K562 (cell line): ENCODE measurements around the gene ATP6V0D1. TPM values are rescaled to one million over a fixed set of nuclear protein-coding genes. Genes with fewer than 3 reads are reported as not detected.

Experiments
- CUX1 ChIP-seq: fragments of 200-800 bp; sonication (Bioruptor generic); IDR thresholded peaks from 2 replicates; pipeline ENCODE4 v1.6.1; 2016; ENCODE audit warnings: missing genetic modification characterization, missing compliant biosample characterization
- TCF3 ChIP-seq: sonication (generic); formaldehyde crosslinking; IDR thresholded peaks from 2 replicates; pipeline ENCODE4 v1.4.0; 2020; ENCODE audit warnings: mild to moderate bottlenecking, missing genetic modification reagents
- U2AF1 ChIP-seq: fragments of 200-400 bp; formaldehyde crosslinking; optimal IDR thresholded peaks from 2 replicates; pipeline ENCODE3; 2017; ENCODE audit warnings: mild to moderate bottlenecking, low read depth, low read length, moderate library complexity
- ZNF124 ChIP-seq: sonication (generic); formaldehyde crosslinking; IDR thresholded peaks from 2 replicates; pipeline ENCODE4 v1.8.1; 2022; ENCODE audit warnings: missing genetic modification reagents
- ZNF280A ChIP-seq: fragments of 450-650 bp; IDR thresholded peaks from 2 replicates; pipeline ENCODE4 v1.6.1; 2018; ENCODE audit warnings: mild to moderate bottlenecking, low read depth; ENCODE audit not compliant: partially characterized antibody
- ZNF644 ChIP-seq: fragments of 200-800 bp; sonication (Bioruptor generic); IDR thresholded peaks from 2 replicates; pipeline ENCODE4 v1.6.1; 2016; ENCODE audit warnings: low read depth, missing genetic modification characterization, missing compliant biosample characterization
- ZNF764 ChIP-seq: fragments of 250-450 bp; sonication (Bioruptor Pico); IDR thresholded peaks from 2 replicates; pipeline ENCODE4 v1.4.0; 2020; ENCODE audit warnings: low read depth, mild to moderate bottlenecking, moderate library complexity
- polyA plus RNA-seq, 8 experiments: library from polyadenylated mRNA; depleted of rRNA in 4 of 8; stranded (reverse) in 5 of 8; unstranded in 3 of 8; fragments of >200 nt; fragmentation: Nextera tagmentation in 2 of 8; fragmentation: Illumina TruSeq in 1 of 8; extraction: Ambion mirVana in 2 of 8; extraction: Trizol in 1 of 8; gene quantifications; 2 replicates each; pipeline versions ENCODE4 v1.2.1 to v1.2.3, GENCODE V29; 2011 to 2014; ENCODE audit warnings: inconsistent platforms in 1 of 8, missing spikeins in 1 of 8
- total RNA-seq, 7 experiments: library from RNA; depleted of rRNA in 6 of 7; stranded (reverse); fragments of >200 nt in 6 of 7; fragmentation: Illumina TruSeq in 2 of 7; extraction: Trizol in 2 of 7; gene quantifications; 2 replicates each; pipeline versions ENCODE4 v1.2.1 to v1.2.3, GENCODE V29; 2011 to 2021; ENCODE audit warnings: low replicate concordance in 1 of 7

The ATP6V0D1 gene
- total and polyA plus RNA-seq, 9 of the 15 experiments (the other 6 are each of a cell fraction or from before 2014, with no cell fraction given), result 23.2 to 69.7 (median 45.6) TPM

GRCh38 chr16:67490335-67491096 lies 9.6 kb upstream of the ATP6V0D1 start (continued):
- TF ChIP-seq ZNF280A (peak; percentile 35), TCF3 (CRISPR knock-in tag) (no peak), ZNF644 (tag) (no peak), U2AF1 (no peak), ZNF764 (CRISPR knock-in tag) (no peak), CUX1 (CRISPR knock-in tag) (no peak), ZNF124 (CRISPR knock-in tag) (0 out of 2 replicates have a peak, but pooled peaks have one; percentile 44)
